Stomach (tissue), 4 donors: ENCODE data around the gene SUV39H1.

ENCODE experiments used
- CTCF ChIP-seq, 7 experiments: fragments of 450-650 bp in 4 of 7; fragments of 200-600 bp in 3 of 7; sonication (generic) in 3 of 7; IDR thresholded peaks; one replicate each; pipeline ENCODE4 v1.5.1; 2016 to 2019; ENCODE audit warnings: antibody characterized with exemption in 7 of 7, control low read depth in 2 of 7, mild to moderate bottlenecking in 1 of 7
- POLR2A ChIP-seq, 4 donors: fragments of 450-650 bp; IDR thresholded peaks; one replicate each; pipeline ENCODE4 v1.6.1; 2016; ENCODE audit warnings: antibody characterized with exemption in 4 of 4, control low read depth in 2 of 4, mild to moderate bottlenecking in 1 of 4, moderate library complexity in 1 of 4
- POLR2AphosphoS5 ChIP-seq, 3 donors: sonication (generic); formaldehyde crosslinking; IDR thresholded peaks; one replicate each; pipeline ENCODE4 v1.6.1; 2016; ENCODE audit warnings: antibody characterized with exemption in 3 of 3

- no peak for TF ChIP-seq POLR2AphosphoS5 (IDR thresholded peaks at IDR 0.05)
- no peak for TF ChIP-seq CTCF (IDR thresholded peaks at IDR 0.05)
- TF ChIP-seq POLR2A (IDR thresholded peaks at IDR 0.05) = no peak
These were observed 48.7 kb downstream of the SUV39H1 start for GRCh38 chrX:48745222-48745621.
